Keratinocyte (primary cell): Measurements from ENCODE around the gene MCM3AP. TPM values are rescaled to one million over a fixed set of nuclear protein-coding genes. Genes with fewer than 3 reads are reported as not detected.

ENCODE experiments used
- DNase-seq: peaks from one replicate; pipeline ENCODE4 v3.0.0-alpha.2; 2011; ENCODE audit warnings: low read depth, missing footprints, low spot score
- FAIRE-seq: peaks from 2 replicates; lab custom pipeline; 2011; peaks lifted over from hg19 to GRCh38; lab: Jason Lieb, UNC
- H2AFZ ChIP-seq: 2 replicates; pipeline ENCODE4 v1.6.0; 2012; ENCODE audit warnings: low read length, control low read depth, inconsistent platforms; ENCODE audit not compliant: control insufficient read depth
- H3K27ac ChIP-seq: 2 replicates; pipeline ENCODE4 v1.5.1; 2011; ENCODE audit warnings: low read length; ENCODE audit not compliant: control insufficient read depth, insufficient read depth
- H3K27me3 ChIP-seq: 3 replicates; pipeline ENCODE4 v1.6.0; 2011; ENCODE audit warnings: low read length; ENCODE audit not compliant: control insufficient read depth, insufficient read depth; ENCODE audit errors: extremely low read depth
- H3K36me3 ChIP-seq, 2 experiments: 2 replicates in 1 of 2; 3 replicates in 1 of 2; pipeline ENCODE4 v1.5.1; 2011; ENCODE audit warnings: low read length in 2 of 2, mild to moderate bottlenecking in 1 of 2; ENCODE audit not compliant: control insufficient read depth in 2 of 2, insufficient read depth in 2 of 2; ENCODE audit errors: extremely low read depth in 1 of 2
- H3K4me1 ChIP-seq: 3 replicates; pipeline ENCODE4 v1.5.1; 2011; ENCODE audit warnings: low read length; ENCODE audit not compliant: control insufficient read depth, insufficient read depth; ENCODE audit errors: extremely low read depth
- H3K4me2 ChIP-seq: 3 replicates; pipeline ENCODE4 v1.6.0; 2011; ENCODE audit warnings: low read depth, low read length; ENCODE audit not compliant: control insufficient read depth, insufficient read depth; ENCODE audit errors: extremely low read depth
- H3K4me3 ChIP-seq, 3 experiments: fragments of 200-600 bp in 1 of 3; sonication (generic) in 1 of 3; 2 replicates in 2 of 3; 3 replicates in 1 of 3; pipeline ENCODE4 v1.5.1; 2011 to 2016; ENCODE audit warnings: low read length in 3 of 3, mild to moderate bottlenecking in 3 of 3, control low read depth in 2 of 3, inconsistent platforms in 1 of 3, low read depth in 1 of 3, mixed read lengths in 1 of 3, mixed run types in 1 of 3, moderate library complexity in 1 of 3; ENCODE audit not compliant: control insufficient read depth in 2 of 3, insufficient read depth in 2 of 3; ENCODE audit errors: extremely low read depth in 1 of 3
- H3K79me2 ChIP-seq: 2 replicates; pipeline ENCODE4 v1.6.0; 2012; ENCODE audit warnings: low read length; ENCODE audit not compliant: control insufficient read depth, insufficient read depth
- H3K9ac ChIP-seq: 3 replicates; pipeline ENCODE4 v1.6.0; 2011; ENCODE audit warnings: low read length; ENCODE audit not compliant: control insufficient read depth, insufficient read depth; ENCODE audit errors: extremely low read depth
- H3K9me1 ChIP-seq: 3 replicates; pipeline ENCODE4 v1.6.0; 2011; ENCODE audit warnings: low read length; ENCODE audit not compliant: control insufficient read depth, insufficient read depth; ENCODE audit errors: extremely low read depth
- H3K9me3 ChIP-seq: 2 replicates; pipeline ENCODE4 v1.5.1; 2012; ENCODE audit warnings: low read depth, low read length; ENCODE audit not compliant: control insufficient read depth
- H4K20me1 ChIP-seq: 3 replicates; pipeline ENCODE4 v1.6.0; 2011; ENCODE audit warnings: low read length; ENCODE audit not compliant: control insufficient read depth, insufficient read depth; ENCODE audit errors: extremely low read depth
- CTCF ChIP-seq, 3 experiments: IDR thresholded peaks in 1 of 3; conservative IDR thresholded peaks in 1 of 3; optimal IDR thresholded peaks in 1 of 3; 2 replicates in 2 of 3; 3 replicates in 1 of 3; pipeline versions ENCODE3 to v1.5.1; 2011; ENCODE audit warnings: low read length in 3 of 3, mild to moderate bottlenecking in 3 of 3, moderate library complexity in 2 of 3, control low read depth in 1 of 3, inconsistent platforms in 1 of 3; ENCODE audit not compliant: insufficient read depth in 2 of 3; ENCODE audit errors: extremely low read depth in 1 of 3
- EZH2 ChIP-seq: IDR thresholded peaks from one replicate; pipeline ENCODE4 v1.6.1; 2012; ENCODE audit warnings: inconsistent platforms, mild to moderate bottlenecking, low read length, moderate library complexity
- dilution Hi-C: fragments of 300-500 bp; cut with MboI; formaldehyde crosslinking; loops from one replicate; pipeline ENCODE4 v1.7.0; 2020; ENCODE audit warnings: low sequenced_read_pairs; ENCODE audit not compliant: extremely low pct_ligation_motif_present
- polyA plus RNA-seq, 5 experiments: library from polyadenylated mRNA; depleted of rRNA in 3 of 5; stranded (reverse) in 3 of 5; stranded (forward) in 1 of 5; unstranded in 1 of 5; fragments of >200 nt; gene quantifications; 1 replicate in 1 of 5; 2 replicates in 3 of 5; 3 replicates in 1 of 5; pipeline versions ENCODE4 v1.2.1 to v1.2.3, GENCODE V29; 2011 to 2012; ENCODE audit warnings: missing spikeins in 2 of 5, low read depth in 1 of 5, low replicate concordance in 1 of 5

Gene MCM3AP
- polyA plus RNA-seq, 1 donor (not counting 4 experiments of a cell fraction or from before 2014, with no cell fraction given) = 34.3 TPM

DNA sequence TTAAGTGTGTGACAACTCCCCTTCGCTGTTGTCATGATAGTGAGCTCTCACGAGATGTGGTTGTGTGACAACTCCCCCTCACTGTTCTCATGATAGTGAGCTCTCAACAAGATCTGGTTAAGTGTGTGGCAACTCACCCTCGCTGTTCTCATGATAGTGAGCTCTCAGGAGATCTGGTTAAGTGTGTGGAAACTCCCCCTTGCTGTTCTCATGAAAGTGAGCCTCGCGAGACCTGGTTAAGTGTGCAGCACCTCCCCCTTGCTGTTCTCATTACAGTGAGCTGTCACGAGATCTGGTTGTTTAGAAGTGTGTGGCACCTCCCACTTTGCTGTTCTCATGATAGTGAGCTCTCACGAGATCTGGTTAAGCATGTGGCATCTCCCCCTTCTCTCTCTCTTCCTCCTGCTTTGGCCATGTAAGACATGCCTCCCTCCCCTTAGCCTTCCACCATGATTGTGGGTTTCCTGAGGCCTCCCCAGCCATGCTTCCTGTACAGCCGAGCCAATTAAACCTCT is 31.7 kb downstream of the MCM3AP start:
- no peak overlapping the region for H3K27ac ChIP-seq
- no peaks in the 10 kb centered on the region for H3K4me1 ChIP-seq
- no peak for DNase-seq
- no peaks in the 10 kb centered on the region for H4K20me1 ChIP-seq
- no peak overlapping the region for H3K9ac ChIP-seq
- TF ChIP-seq EZH2 (no peak), CTCF (optimal IDR thresholded peaks at IDR 0.05 in 1 of 3, IDR thresholded peaks at IDR 0.05 in 1 of 3, conservative IDR thresholded peaks at IDR 0.05 in 1 of 3; ENCODE audit: extremely low read depth in 1 of 3, insufficient read depth in 2 of 3, low read length in 3 of 3) (no peak)
- H3K79me2 ChIP-seq = no peaks in the 10 kb centered on the region
- H3K9me3 ChIP-seq = no peaks in the 10 kb centered on the region
- FAIRE-seq = no peak
- H3K4me2 ChIP-seq = no peak overlapping the region
- no peaks in the 10 kb centered on the region for H3K27me3 ChIP-seq
- dilution Hi-C loops = no loop called here
- H3K36me3 ChIP-seq = peaks cover 42 to 55% of the 10 kb centered on the region in 2 experiments
- H2AFZ ChIP-seq = no peak overlapping the region
- H3K4me3 ChIP-seq = no peak overlapping the region
- no peaks in the 10 kb centered on the region for H3K9me1 ChIP-seq

DNA sequence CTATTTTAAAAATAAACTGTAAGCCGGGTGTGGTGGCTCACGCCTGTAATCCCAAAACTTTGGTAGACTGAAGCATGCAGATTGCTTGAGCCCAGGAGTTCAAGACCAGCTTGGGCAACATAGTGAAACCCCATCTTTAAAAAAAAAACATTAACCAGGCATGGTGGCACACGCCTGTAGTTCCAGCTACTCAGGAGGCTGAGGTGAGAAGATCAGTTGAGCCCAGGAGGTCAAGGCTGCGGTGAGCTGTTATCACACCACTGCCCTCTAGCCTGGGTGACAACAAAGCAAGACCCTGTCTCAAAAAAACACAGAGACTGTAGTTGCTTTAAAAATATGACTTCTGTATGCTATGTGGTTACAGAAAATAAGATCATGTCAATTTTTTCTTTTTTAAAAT is 32.6 kb downstream of the MCM3AP start:
- Histone ChIP-seq H3K79me2 (no peaks in the 10 kb centered on the region), H3K4me3 (no peak overlapping the region), H2AFZ (no peak overlapping the region), H3K9me3 (no peaks in the 10 kb centered on the region), H4K20me1 (no peaks in the 10 kb centered on the region), H3K9me1 (no peaks in the 10 kb centered on the region), H3K9ac (no peak overlapping the region), H3K36me3 (peaks cover 42 to 52% of the 10 kb centered on the region in 2 experiments), H3K4me1 (no peaks in the 10 kb centered on the region), H3K27ac (no peak overlapping the region), H3K4me2 (no peak overlapping the region), H3K27me3 (no peaks in the 10 kb centered on the region)
- TF ChIP-seq CTCF (optimal IDR thresholded peaks at IDR 0.05 in 1 of 3, IDR thresholded peaks at IDR 0.05 in 1 of 3, conservative IDR thresholded peaks at IDR 0.05 in 1 of 3; ENCODE audit: extremely low read depth in 1 of 3, insufficient read depth in 2 of 3, low read length in 3 of 3) (no peak), EZH2 (no peak)
- FAIRE-seq (no peak), DNase-seq (no peak)
- dilution Hi-C loops = no loop called here
